HG03521 (cell line): Measurements from ENCODE around the gene TTC38.

Experiments
- ATAC-seq: cut with Tn5 transposase; IDR thresholded peaks from one replicate; pipeline ENCODE4 v1.9.1; 2021; ENCODE audit warnings: mild to moderate bottlenecking, moderate library complexity; ENCODE audit not compliant: unreplicated experiment

The TTC38 gene

GRCh38 chr22:46327691-46328465, 60.1 kb downstream of the TTC38 start:
- no peak for ATAC-seq

- ATAC-seq, result no peak
These were observed 61.0 kb downstream of the TTC38 start for GRCh38 chr22:46328797-46329196.

GRCh38 chr22:46329616-46330015, 61.8 kb downstream of the TTC38 start:
- no peak for ATAC-seq

- no peak for ATAC-seq
These were observed 62.6 kb downstream of the TTC38 start for GRCh38 chr22:46330426-46330825.

GRCh38 chr22:46331496-46331895, 63.7 kb downstream of the TTC38 start:
- ATAC-seq, result no peak

GRCh38 chr22:46335201-46336118, 67.7 kb downstream of the TTC38 start, which contains the start of gene TRMU:
Gene TRMU, plus strand, starts transcription at chr22:46335714. Its CDS starts 51 bp downstream, at chr22:46335765.
- ATAC-seq, result peak; percentile 87

GRCh38 chr22:46336119-46337078, 68.6 kb downstream of the TTC38 start:
- ATAC-seq, result no peak

- no peak for ATAC-seq
These were observed 70.1 kb downstream of the TTC38 start for GRCh38 chr22:46337870-46338269.

- ATAC-seq, result no peak
These were observed 70.8 kb downstream of the TTC38 start for GRCh38 chr22:46338636-46339035.

GRCh38 chr22:46339956-46340355, 72.1 kb downstream of the TTC38 start:
- ATAC-seq, result no peak

GRCh38 chr22:46340676-46341075, 72.9 kb downstream of the TTC38 start:
- ATAC-seq, result no peak
